Erythroblast (primary cell): Measurements from ENCODE around the gene HAPLN2.

Experiments
- GATA1 ChIP-seq: IDR thresholded peaks from 2 replicates; pipeline ENCODE4 v1.6.1; 2011; ENCODE audit warnings: low read depth, mild to moderate bottlenecking, control low read depth, low read length, moderate library complexity
- POLR2A ChIP-seq: IDR thresholded peaks from 2 replicates; pipeline ENCODE4 v1.6.1; 2011; ENCODE audit warnings: mild to moderate bottlenecking, low read length

GRCh38 chr1:156632355-156632754, 13.1 kb downstream of the HAPLN2 start:
- TF ChIP-seq POLR2A (no peak), GATA1 (no peak)
